ENCODE data around the gene TSPOAP1.

TSPOAP1 gene

GRCh38 chr17:58264407-58265103 lies 64.0 kb downstream of the TSPOAP1 start:
- peak; percentile 57 for TF ChIP-seq POLR2A (IDR thresholded peaks at IDR 0.05; ENCODE audit: extremely low read depth, insufficient read length)
- TF ChIP-seq MYC (IDR thresholded peaks at IDR 0.05; ENCODE audit: low read depth, low read length), result no peak
- no peak overlapping the region for H3K4me3 ChIP-seq (ENCODE audit: low read depth, low read length)
- peak; percentile 60 for DNase-seq (ENCODE audit: low read depth)

GRCh38 chr17:58263773-58264172 lies 64.8 kb downstream of the TSPOAP1 start:
- no peak for DNase-seq (ENCODE audit: low read depth)
- TF ChIP-seq MYC (IDR thresholded peaks at IDR 0.05; ENCODE audit: low read depth, low read length), result no peak
- TF ChIP-seq MAX (IDR thresholded peaks at IDR 0.05; ENCODE audit: low read depth, low read length), result no peak
- peak; percentile 25 for TF ChIP-seq POLR2A (IDR thresholded peaks at IDR 0.05; ENCODE audit: extremely low read depth, insufficient read length)
- TF ChIP-seq CTCF (IDR thresholded peaks at IDR 0.05; ENCODE audit: low read depth, low read length), result no peak
- H3K4me3 ChIP-seq (ENCODE audit: low read depth, low read length), result no peak overlapping the region

GRCh38 chr17:58262149-58262548 lies 66.4 kb downstream of the TSPOAP1 start:
- no peak overlapping the region for H3K4me3 ChIP-seq (ENCODE audit: low read depth, low read length)
- DNase-seq (ENCODE audit: low read depth), result no peak
- TF ChIP-seq POLR2A (IDR thresholded peaks at IDR 0.05; ENCODE audit: extremely low read depth, insufficient read length) (no peak), CTCF (IDR thresholded peaks at IDR 0.05; ENCODE audit: low read depth, low read length) (no peak), MYC (IDR thresholded peaks at IDR 0.05; ENCODE audit: low read depth, low read length) (no peak), MAX (IDR thresholded peaks at IDR 0.05; ENCODE audit: low read depth, low read length) (no peak)

- DNase-seq (ENCODE audit: low read depth), result no peak
- H3K4me3 ChIP-seq (ENCODE audit: low read depth, low read length), result no peak overlapping the region
- TF ChIP-seq MYC (IDR thresholded peaks at IDR 0.05; ENCODE audit: low read depth, low read length) (no peak), CTCF (IDR thresholded peaks at IDR 0.05; ENCODE audit: low read depth, low read length) (peak; percentile 3), POLR2A (IDR thresholded peaks at IDR 0.05; ENCODE audit: extremely low read depth, insufficient read length) (no peak), MAX (IDR thresholded peaks at IDR 0.05; ENCODE audit: low read depth, low read length) (no peak)
Measured at GRCh38 chr17:58254803-58255202, 73.8 kb downstream of the TSPOAP1 start.

- no peak for DNase-seq (ENCODE audit: low read depth)
- H3K4me3 ChIP-seq (ENCODE audit: low read depth, low read length), result no peak overlapping the region
- TF ChIP-seq POLR2A (IDR thresholded peaks at IDR 0.05; ENCODE audit: extremely low read depth, insufficient read length) (no peak), MYC (IDR thresholded peaks at IDR 0.05; ENCODE audit: low read depth, low read length) (no peak), CTCF (IDR thresholded peaks at IDR 0.05; ENCODE audit: low read depth, low read length) (no peak), MAX (IDR thresholded peaks at IDR 0.05; ENCODE audit: low read depth, low read length) (no peak)
Measured at GRCh38 chr17:58253082-58253481, 75.5 kb downstream of the TSPOAP1 start.

GRCh38 chr17:58252141-58252540 lies 76.5 kb downstream of the TSPOAP1 start:
- no peak for DNase-seq (ENCODE audit: low read depth)
- TF ChIP-seq CTCF (IDR thresholded peaks at IDR 0.05; ENCODE audit: low read depth, low read length) (no peak), MYC (IDR thresholded peaks at IDR 0.05; ENCODE audit: low read depth, low read length) (no peak), MAX (IDR thresholded peaks at IDR 0.05; ENCODE audit: low read depth, low read length) (no peak), POLR2A (IDR thresholded peaks at IDR 0.05; ENCODE audit: extremely low read depth, insufficient read length) (no peak)
- no peak overlapping the region for H3K4me3 ChIP-seq (ENCODE audit: low read depth, low read length)
